ENCODE results near the gene B9D1.

B9D1 gene

DNA sequence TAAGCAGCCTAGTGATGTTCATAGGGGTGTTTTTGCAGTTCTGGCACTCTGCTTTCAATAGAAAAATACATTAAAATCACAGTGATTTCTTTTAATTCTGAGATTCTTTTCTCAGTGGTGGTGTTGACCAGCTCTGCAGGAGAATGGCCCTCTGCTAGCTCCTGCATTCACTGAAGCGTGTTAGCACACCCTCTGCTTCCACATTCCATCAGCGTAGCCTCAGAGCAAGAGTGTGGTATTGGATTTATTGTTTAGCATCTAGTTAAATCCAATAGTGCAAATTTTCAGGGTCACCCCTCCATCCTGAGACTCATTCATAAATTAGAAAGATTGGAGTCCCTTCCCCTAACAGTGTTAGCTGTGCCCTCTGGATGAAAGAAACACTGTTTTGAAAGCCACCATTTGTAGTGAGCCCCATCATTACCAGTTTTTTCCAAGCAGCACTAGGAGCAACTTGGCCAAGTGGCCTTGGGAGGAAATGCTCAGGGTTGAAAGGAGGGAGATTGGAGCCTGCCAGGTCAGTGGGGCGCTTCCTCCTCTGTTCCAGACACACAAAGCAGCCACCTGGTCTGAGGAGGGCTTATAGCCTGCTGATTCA is 45.7 kb downstream of the B9D1 start:
- no peak for DNase-seq

GRCh38 chr17:19315104-19315503 is 47.4 kb downstream of the B9D1 start:
- DNase-seq, result no peak

DNA sequence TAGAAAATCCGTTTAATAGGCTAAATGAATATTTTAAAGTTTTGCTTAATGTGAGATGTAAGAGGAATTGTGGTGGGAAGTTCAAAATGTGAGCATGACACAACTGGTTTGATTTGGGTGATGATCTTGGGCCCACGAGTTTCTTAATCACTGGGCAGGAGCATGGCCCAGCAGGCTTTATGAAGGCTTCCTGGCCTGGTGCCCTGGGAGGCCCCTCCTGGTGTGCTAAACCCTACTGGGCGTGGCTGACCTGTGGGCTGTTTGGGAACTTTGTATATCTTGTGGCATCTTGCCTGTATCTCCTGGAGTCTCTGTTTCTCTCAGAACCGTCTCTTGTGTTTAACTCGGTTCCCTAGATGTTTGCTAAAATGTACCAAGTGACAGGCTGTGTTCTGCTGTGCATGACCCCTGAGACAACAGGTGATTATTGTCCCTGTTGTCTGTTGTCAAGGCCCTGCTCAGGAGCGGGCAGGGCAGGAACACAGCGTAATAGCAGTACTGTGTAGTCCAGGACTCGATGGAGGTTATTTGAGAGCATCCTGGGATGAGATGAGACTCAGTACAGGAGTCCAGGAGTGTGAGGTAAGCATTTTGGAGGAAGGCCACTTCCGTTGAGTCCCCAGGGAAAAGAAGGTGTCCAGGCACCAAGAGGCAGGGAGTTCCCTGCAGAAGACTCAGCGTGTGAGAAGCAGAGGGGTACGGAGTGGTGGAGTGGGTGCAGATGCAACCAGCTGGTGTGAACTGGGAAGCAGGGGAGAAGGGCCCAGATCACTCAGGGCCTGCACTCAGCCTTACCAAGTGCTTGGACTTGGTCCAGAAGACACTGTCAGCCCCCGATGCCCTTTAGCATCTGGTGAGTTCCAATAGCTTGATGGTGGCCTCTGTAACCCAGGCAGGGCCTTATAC is 48.5 kb downstream of the B9D1 start:
- DNase-seq, result no peak

- DNase-seq, result no peak
Observed at GRCh38 chr17:19313066-19313745, 49.3 kb downstream of the B9D1 start.

GRCh38 chr17:19312406-19312805 is 50.1 kb downstream of the B9D1 start:
- no peak for DNase-seq

GRCh38 chr17:19311421-19312215 is 50.9 kb downstream of the B9D1 start:
- DNase-seq, result peak; percentile 38 to 54

DNA sequence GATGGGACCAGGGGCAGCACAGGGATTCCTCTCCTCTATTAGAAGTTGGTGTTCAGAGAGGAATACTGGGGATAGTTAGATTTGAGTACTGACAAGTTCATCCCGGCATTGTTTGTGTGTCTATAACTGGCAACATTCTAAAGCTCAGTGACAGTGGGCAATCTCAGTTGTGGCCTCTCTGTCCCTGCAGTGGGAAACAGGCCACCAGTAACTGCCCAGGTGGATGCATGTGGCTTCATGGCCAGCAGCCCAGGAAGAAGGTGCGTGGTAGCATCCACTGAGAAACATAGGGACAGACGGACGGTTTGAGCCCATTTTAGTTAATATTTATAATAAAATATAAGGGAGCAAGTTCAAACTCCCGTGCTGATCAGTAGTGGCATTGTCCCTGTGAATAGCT is 51.5 kb downstream of the B9D1 start:
- DNase-seq, result no peak

DNA sequence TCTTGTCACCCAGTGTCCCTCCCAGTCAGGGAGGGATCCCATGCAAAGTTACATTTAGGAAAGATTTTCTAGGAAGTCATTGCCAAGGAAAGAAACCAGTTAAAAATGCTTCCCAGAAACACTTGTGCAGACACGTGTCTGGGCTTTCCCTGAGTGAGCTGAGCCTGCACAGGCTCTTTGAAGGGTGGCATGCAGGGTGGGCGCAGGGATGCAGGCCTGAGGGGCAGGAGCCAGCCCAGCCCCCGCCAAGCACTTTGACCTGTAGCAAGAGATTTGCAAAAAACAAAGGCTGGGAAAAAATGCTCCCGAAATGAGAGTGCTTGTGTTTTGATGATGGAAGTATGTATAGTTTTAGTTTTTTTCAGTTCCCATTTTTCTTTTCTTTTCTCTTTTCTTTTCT is 52.4 kb downstream of the B9D1 start:
- DNase-seq, result no peak

DNA sequence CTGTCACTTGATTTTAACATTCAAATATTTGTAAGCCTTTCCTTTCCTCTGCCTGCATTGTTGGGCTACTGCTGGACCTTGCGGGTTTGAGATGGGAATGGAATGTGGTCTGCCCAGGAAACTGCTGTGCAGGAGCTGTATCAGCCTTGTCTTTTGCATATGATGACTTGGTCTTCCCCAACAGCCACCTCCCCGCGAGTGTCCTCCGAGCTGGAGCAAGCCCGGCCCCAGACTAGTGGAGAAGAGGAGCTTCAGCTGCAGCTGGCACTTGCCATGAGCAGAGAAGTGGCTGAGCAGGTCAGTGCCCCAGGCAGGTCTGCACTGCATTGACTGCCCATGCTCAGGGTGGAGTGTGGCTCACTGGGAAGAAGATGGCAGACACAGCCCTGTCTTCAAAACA is 52.8 kb downstream of the B9D1 start:
- no peak for DNase-seq

DNA sequence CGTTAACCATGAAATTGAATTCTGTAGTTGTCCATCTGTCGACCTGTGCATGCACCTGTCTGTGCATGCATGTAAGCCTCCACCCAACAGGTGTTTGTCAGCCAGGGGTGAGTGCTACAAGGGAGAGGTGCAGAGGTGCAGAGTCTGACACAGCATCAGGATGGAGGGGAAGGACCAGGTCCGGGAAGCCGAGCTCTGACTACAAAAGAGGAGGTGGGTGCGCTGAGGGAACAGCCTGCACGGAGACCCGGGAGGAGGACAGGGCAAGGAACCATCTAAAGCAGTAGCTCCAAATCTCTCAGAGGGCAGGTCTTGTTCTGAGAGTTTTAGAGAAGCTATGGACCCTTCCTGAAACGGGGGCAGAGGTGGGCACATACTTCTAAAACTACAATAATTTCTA is 54.1 kb downstream of the B9D1 start:
- DNase-seq, result peak; percentile 11 to 57

- DNase-seq, result no peak
Observed at GRCh38 chr17:19307521-19307920, 55.0 kb downstream of the B9D1 start.

DNA sequence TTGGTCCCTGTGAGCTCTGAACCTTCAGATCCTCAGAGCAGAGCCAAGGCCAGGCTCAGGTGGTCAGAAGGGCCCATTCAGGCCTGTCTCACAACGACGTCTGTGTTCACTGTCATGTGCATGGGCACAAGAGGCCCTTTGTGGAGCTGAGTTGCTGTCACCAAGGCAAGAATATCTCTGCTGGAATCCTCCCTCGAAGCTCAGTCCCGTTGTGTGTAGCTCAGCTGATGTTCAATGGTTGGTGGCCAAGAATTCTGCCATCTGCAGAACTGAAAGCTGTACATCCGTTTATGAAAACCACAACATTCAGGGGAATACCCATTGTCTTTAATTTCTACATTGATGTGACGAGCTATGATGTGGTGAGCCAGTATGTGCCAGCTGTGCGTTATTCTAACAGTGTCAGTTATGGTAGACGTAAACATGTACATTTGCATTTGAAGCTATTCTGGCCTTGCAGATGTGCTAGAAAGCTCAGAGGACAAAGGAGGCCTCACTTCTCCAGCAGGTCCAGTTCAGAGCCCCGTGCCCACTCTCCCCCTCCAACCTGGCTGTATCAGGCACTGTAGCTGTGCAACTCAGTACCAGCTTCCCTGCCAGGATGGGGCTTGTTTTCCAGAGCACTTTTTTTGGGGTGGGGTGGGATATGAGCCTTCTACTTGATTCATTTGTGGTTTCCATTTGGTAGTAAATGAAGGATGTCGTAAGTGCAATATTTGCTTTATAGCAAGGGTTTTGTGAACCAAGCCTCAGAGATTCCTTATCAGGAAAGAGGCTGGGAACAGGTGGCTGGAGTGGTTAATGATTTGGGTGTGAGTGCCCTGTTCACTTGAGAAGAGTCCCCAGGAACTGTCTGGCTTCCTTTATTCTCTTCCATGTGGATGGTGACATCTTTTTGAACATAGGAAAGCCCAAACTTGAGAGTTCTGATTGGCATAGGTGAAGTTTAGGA is 56.1 kb downstream of the B9D1 start:
- peak; percentile 64 to 81 for DNase-seq

DNA sequence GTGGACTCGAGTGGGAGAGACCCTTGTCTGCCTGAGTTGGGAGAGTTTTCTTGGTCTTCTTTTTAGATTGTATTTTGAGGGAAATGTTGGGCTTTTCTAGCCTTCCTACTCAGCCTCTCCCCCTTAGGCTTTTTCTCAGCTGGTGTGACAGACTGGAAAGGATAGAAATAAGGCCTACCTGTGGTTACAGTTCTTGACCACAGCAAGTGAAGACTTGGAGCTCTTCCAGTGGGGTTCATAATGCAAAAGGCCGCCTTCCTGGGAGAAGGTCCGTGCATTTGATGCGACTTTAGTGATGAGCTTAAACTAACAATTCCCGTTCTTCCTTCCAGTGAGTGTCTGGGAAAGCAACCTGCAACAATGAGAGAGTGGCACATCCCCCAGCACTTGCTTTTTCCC is 56.8 kb downstream of the B9D1 start:
- no peak for DNase-seq

DNA sequence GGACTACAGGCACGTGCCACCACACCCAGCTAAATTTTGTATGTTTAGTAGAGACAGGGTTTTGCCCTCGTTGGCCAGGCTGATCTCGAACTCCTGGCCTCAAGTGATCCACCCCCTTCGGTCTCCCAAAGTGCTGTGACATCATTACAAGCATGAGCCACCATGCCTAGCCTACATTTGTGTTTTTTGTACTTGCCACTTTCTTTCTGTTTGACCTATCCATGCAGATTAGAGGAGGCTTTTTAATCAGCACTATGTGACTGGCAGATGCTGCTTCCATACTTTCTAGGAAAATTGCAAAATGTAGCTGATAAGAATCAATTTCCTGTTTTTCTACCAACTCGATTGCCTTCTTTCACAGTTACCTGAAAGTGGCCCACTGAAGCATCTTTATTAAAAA is 57.3 kb downstream of the B9D1 start:
- no peak for DNase-seq

GRCh38 chr17:19304751-19305150 is 57.8 kb downstream of the B9D1 start:
- DNase-seq, result no peak

DNA sequence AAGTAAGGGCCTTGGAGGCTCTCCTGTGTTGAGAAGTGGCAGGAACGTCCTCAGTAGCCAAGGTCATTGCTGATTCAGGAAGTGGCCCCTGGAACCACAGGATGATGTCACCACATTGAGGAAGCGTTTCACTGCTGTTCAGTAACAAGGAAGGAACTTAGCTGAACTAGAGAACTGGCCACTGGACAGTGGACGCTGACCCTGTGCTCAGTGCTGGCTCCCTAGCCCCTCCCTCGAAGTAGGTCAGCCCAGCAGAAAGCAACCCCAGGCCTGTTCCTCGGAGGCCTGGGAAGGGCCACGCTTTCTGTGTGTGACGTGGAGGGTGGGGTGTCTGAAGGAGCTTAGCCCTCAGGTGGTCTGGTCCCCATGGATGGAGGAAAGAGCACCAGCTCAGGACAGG is 58.3 kb downstream of the B9D1 start:
- DNase-seq, result peak; percentile 92 to 97

- no peak for DNase-seq
Observed at GRCh38 chr17:19303367-19303776, 59.2 kb downstream of the B9D1 start.

DNA sequence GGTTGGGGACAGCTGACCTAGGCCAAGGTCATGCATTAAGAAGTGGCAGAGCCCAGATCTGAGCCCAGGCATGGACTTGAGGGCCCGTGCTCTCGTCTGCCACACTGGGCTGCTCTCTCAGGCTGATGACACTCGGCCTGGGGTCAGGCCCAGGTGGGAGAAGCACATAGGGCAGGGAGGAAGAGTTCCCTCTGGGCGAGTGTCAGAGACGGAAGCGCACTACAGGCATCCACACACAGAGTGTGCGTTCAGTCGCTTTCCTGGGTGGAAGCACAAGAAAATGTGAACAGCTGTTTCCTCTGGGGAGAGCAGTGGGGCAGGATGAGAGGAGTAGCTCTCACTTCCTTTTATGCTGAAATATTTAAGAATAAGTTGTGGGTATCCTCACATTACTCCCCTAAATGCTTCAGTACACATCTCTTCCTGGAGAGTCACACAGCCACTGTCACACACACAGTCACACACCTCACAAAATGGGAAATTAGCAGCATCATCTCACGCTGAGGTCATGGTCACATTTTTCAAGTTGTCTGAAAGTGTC is 59.7 kb downstream of the B9D1 start:
- peak; percentile 33 to 48 for DNase-seq

- no peak for DNase-seq
Observed at GRCh38 chr17:19301973-19302372, 60.5 kb downstream of the B9D1 start.

GRCh38 chr17:19301274-19301951 is 61.1 kb downstream of the B9D1 start:
- DNase-seq, result no peak

GRCh38 chr17:19299866-19300265 is 62.7 kb downstream of the B9D1 start:
- no peak for DNase-seq
